Skeletal muscle cell (primary cell): ENCODE data around the gene UBN1.

ENCODE experiments used
- DNase-seq: peaks from one replicate; pipeline ENCODE4 v3.0.0-alpha.2; 2010; ENCODE audit warnings: low read depth
- H3K4me3 ChIP-seq: 2 replicates; pipeline ENCODE4 v1.5.1; 2011; ENCODE audit warnings: low read depth, mild to moderate bottlenecking, control low read depth, low read length, moderate library complexity

Gene UBN1

GRCh38 chr16:4879049-4879448 is 31.8 kb downstream of the UBN1 start:
- no peak overlapping the region for H3K4me3 ChIP-seq
- no peak for DNase-seq

- H3K4me3 ChIP-seq: no peak overlapping the region
- DNase-seq: no peak
These were observed 32.8 kb downstream of the UBN1 start for GRCh38 chr16:4880006-4880580.

GRCh38 chr16:4882000-4882632 is 34.8 kb downstream of the UBN1 start:
- DNase-seq: peak; percentile 10

GRCh38 chr16:4882633-4883285 is 35.5 kb downstream of the UBN1 start:
- DNase-seq: peak; percentile 33
- no peak overlapping the region for H3K4me3 ChIP-seq

More at GRCh38 chr16:4882000-4882632, 34.8 kb downstream of the UBN1 start:
- H3K4me3 ChIP-seq: no peak overlapping the region

GRCh38 chr16:4883501-4883900 is 36.2 kb downstream of the UBN1 start:
- no peak for DNase-seq
- no peak overlapping the region for H3K4me3 ChIP-seq

- no peak for DNase-seq
- no peak overlapping the region for H3K4me3 ChIP-seq
These were observed 36.9 kb downstream of the UBN1 start for GRCh38 chr16:4884209-4884608.

GRCh38 chr16:4884972-4885874 is 37.9 kb downstream of the UBN1 start:
- H3K4me3 ChIP-seq: no peak overlapping the region
- no peak for DNase-seq

- H3K4me3 ChIP-seq: no peak overlapping the region
- DNase-seq: no peak
These were observed 38.9 kb downstream of the UBN1 start for GRCh38 chr16:4886151-4886550.

GRCh38 chr16:4888428-4889135 is 41.3 kb downstream of the UBN1 start:
- H3K4me3 ChIP-seq: no peak overlapping the region
- no peak for DNase-seq

- H3K4me3 ChIP-seq: no peak overlapping the region
- DNase-seq: no peak
These were observed 42.7 kb downstream of the UBN1 start for GRCh38 chr16:4890026-4890425.

- no peak for DNase-seq
- H3K4me3 ChIP-seq: no peak overlapping the region
These were observed 43.4 kb downstream of the UBN1 start for GRCh38 chr16:4890686-4891085.

- H3K4me3 ChIP-seq: no peak overlapping the region
- DNase-seq: no peak
These were observed 44.0 kb downstream of the UBN1 start for GRCh38 chr16:4891097-4891885.

GRCh38 chr16:4891886-4892216 is 44.6 kb downstream of the UBN1 start:
- H3K4me3 ChIP-seq: no peak overlapping the region
- DNase-seq: no peak

- peak; percentile 37 for DNase-seq
- no peak overlapping the region for H3K4me3 ChIP-seq
These were observed 45.3 kb downstream of the UBN1 start for GRCh38 chr16:4892361-4893102.

GRCh38 chr16:4893103-4893862 is 46.0 kb downstream of the UBN1 start:
- no peak for DNase-seq
- no peak overlapping the region for H3K4me3 ChIP-seq

- no peak overlapping the region for H3K4me3 ChIP-seq
- no peak for DNase-seq
These were observed 47.2 kb downstream of the UBN1 start for GRCh38 chr16:4894276-4895150.

- DNase-seq: no peak
- no peak overlapping the region for H3K4me3 ChIP-seq
These were observed 48.1 kb downstream of the UBN1 start for GRCh38 chr16:4895366-4895765.
